Activated CD8-positive, alpha-beta memory T cell treated with anti-CD3 and anti-CD28 coated beads for 1 hour (primary cell): ENCODE measurements around the gene DOK1.

Source experiments
- DNase-seq, 2 donors: peaks; one replicate each; pipeline ENCODE4 v3.0.0-alpha.2; 2020; ENCODE audit warnings: low read depth in 1 of 2; ENCODE audit errors: extremely low read depth in 1 of 2

DOK1 gene

GRCh38 chr2:74566754-74567085 lies 12.2 kb downstream of the DOK1 start:
- DNase-seq: no peak

GRCh38 chr2:74567881-74568280 lies 13.4 kb downstream of the DOK1 start:
- no peak for DNase-seq

- DNase-seq: no peak
These were observed 15.2 kb downstream of the DOK1 start for GRCh38 chr2:74569686-74570085.

GRCh38 chr2:74571058-74571457 lies 16.5 kb downstream of the DOK1 start:
- no peak for DNase-seq

GRCh38 chr2:74572178-74572925 lies 17.8 kb downstream of the DOK1 start:
- no peak for DNase-seq

GRCh38 chr2:74573747-74574562 lies 19.4 kb downstream of the DOK1 start:
- no peak for DNase-seq

- no peak for DNase-seq
These were observed 20.8 kb downstream of the DOK1 start for GRCh38 chr2:74575320-74575719.

GRCh38 chr2:74576211-74576862 lies 21.8 kb downstream of the DOK1 start:
- DNase-seq: no peak

GRCh38 chr2:74576863-74577229 lies 22.3 kb downstream of the DOK1 start:
- DNase-seq: no peak

GRCh38 chr2:74577448-74577847 lies 22.9 kb downstream of the DOK1 start:
- no peak for DNase-seq

- DNase-seq: no peak
These were observed 23.9 kb downstream of the DOK1 start for GRCh38 chr2:74578408-74578807.

GRCh38 chr2:74581463-74581862 lies 26.9 kb downstream of the DOK1 start:
- DNase-seq: no peak

- no peak for DNase-seq
These were observed 27.7 kb downstream of the DOK1 start for GRCh38 chr2:74582184-74582583.

GRCh38 chr2:74583504-74583903 lies 29.0 kb downstream of the DOK1 start:
- DNase-seq: no peak

- no peak for DNase-seq
These were observed 29.6 kb downstream of the DOK1 start for GRCh38 chr2:74584088-74584645.

- DNase-seq: no peak
These were observed 31.1 kb downstream of the DOK1 start for GRCh38 chr2:74585406-74586185.

GRCh38 chr2:74587664-74588277 lies 33.3 kb downstream of the DOK1 start:
- DNase-seq: peak; percentile 3 to 31

- no peak for DNase-seq
These were observed 34.1 kb downstream of the DOK1 start for GRCh38 chr2:74588664-74589063.

GRCh38 chr2:74593826-74594772 lies 39.6 kb downstream of the DOK1 start:
- no peak for DNase-seq
